Caki2 (cell line): ENCODE measurements around the gene PINLYP. TPM values are rescaled to one million over a fixed set of nuclear protein-coding genes. Genes with fewer than 3 reads are reported as not detected.
A peak's percentile ranks its signal among the peaks of the same experiment; 100 is the strongest.
"Not testable (repeated sequence)": the region's sequence is repeated elsewhere in the genome, so short reads cannot be mapped to it uniquely, and the experiment has no call there.

Source experiments
- DNase-seq: peaks from one replicate; pipeline ENCODE4 v3.0.0-alpha.2; 2015; ENCODE audit warnings: low read depth
- in situ Hi-C: cut with HindIII; loops from 2 replicates; pipeline ENCODE4 v1.10.0; 2016; ENCODE audit warnings: low sequenced_read_pairs, low pct_unique_long_range_greater_than_20kb, mixed read lengths
- total RNA-seq: library from RNA; depleted of rRNA; stranded (reverse); fragments of >200 nt; shearing (Covaris generic); gene quantifications from 2 replicates; pipeline ENCODE4 v1.2.3, GENCODE V29; 2014; ENCODE audit warnings: low replicate concordance

PINLYP gene
- total RNA-seq, 1 experiment from 2014 or later = 1.7 TPM

DNA sequence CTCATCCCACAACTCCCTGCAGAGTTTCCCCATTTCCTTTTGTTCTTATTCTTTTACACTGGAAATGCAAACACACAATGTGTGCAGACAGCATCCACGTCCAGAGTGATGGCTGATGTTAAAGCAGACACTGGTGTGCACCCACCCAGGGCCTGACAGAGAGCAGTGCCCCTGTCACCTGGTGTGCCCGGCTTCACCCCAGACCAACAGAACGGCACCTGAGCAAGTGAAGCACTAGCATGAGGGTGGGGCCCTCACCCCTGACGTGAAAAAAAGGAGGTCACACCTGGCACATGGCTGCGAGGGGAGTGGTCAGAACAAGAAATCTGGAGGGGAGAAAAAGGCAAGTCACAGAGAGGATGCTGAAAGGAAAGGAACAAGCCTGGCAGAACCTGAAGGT, 30.3 kb upstream of the PINLYP start:
- in situ Hi-C loops = loop anchor here (25.0 kb wide), 1 partner anchor 108 kb away; no protein-coding TSS in a partner anchor
- DNase-seq = no peak

DNA sequence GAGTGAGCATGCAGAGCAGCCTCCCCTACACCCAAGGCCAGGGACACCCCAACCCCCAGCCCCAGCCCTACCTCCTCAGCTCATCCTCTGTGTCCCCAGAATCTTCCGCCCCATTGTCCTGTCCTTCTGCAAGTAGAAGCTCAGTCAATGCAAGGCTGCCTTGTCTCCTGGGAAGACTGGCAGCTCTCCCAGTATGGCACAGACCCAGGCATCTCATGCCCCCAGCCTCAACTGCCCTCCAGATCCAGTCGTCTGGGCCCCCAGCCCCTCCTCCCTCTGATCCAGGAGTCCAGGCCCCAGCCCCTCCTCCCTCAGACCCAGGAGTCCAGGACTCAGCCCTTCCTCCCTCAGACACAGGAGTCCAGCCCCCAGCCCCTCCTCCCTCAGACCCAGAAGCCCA, 29.6 kb upstream of the PINLYP start:
- no peak for DNase-seq
- in situ Hi-C loops = loop anchor here (25.0 kb wide), 1 partner anchor 109 kb away; no protein-coding TSS in a partner anchor

DNA sequence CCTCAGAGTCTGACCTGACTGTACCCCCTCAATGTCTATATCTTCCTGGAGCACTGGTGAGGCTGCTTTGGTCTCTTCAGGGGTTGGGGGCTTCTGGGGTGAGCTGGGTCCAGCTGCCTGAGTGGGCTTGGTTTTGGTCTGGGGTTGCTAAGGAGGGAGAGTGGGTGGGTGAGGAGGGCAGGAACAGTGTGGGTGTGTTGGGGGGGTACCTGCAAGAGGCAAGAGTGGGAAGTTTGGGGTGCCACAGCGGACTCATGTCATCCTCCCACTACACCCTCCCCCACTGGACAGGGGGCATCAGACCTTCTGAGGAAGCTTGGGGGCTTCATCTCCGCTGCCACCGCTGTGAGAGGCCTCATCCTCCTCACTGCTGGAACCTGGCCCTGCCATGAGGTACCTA, 29.0 kb upstream of the PINLYP start:
- in situ Hi-C loops = loop anchor here (25.0 kb wide), 1 partner anchor 109 kb away; no protein-coding TSS in a partner anchor
- DNase-seq = no peak

DNA sequence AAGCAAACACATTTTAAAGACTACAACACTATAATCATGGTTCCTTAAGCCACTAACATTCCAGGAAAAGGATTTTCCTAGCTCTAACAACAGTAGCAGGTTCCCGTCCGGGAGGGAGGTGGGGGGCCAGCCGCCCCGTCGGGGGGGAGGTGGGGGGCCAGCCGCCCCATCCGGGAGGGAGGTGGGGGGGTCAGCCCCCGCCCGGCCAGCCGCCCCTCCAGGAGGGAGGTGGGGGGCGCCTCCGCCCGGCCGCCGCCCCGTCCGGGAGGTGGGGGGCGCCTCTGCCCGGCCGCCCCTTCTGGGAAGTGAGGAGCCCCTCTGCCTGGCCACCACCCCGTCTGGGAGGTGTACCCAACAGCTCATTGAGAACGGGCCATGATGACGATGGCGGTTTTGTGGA, 27.7 kb upstream of the PINLYP start:
- not testable (repeated sequence) for DNase-seq
- in situ Hi-C loops = loop anchor here (25.0 kb wide), 1 partner anchor 111 kb away; no protein-coding TSS in a partner anchor

DNA sequence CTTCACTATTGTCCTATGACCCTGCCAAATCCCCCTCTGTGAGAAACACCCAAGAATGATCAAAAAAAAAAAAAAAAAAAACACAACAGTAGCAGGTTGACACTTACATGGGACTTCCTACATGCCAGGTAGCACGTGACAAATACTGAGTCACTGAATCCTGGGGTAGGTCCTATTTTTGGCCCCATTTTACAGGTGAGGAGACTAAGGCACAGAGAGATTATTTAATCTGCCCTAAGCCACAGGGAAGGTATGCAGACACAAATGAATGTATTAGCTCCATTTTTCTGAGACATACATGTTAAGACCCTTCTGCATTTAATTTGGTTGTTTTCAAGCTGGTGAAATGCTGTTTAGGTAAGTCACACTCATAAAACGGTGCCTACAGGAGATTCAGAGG, 26.9 kb upstream of the PINLYP start:
- DNase-seq = no peak
- in situ Hi-C loops = loop anchor here (25.0 kb wide), 1 partner anchor 111 kb away; no protein-coding TSS in a partner anchor

DNA sequence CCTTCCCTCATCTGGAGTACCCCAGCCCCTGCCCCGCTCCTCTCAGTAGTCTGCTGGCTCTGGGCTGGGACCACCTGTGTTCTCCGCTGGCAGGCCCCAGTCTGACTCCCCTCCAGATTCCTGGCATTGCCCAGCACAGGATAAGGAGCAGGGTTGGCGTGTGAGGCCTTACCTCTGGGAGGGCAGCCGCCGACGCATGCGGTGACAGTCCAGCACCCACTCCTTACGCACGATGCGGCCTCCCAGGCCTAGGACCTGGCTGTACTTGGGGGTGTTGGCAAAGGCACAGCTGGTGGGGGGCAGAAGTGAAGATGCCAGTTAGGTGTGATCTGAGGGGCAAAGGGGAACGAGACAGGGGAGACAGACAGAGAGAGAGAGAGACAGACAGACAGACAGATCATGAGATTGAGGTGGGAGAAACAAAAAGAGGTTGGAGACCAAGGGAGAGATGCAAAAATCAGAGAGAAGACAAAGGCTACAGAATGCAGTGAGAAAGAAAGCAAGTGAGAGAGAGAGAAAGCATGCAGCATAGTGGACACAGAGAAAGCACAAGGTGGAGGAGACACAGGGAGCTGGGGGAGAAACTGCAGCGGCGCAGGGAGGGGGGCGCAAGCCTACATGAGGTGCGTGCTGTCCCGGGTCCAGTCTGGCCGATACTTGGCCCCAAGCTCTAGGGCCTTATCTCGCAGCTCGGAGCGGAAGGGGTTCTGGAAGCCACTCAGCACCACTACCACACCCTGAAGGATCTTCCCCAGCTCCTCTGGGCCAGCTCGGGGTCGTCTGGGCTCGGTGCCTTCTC, 24.0 kb upstream of the PINLYP start:
- in situ Hi-C loops = no loop called here
- DNase-seq = no peak

DNA sequence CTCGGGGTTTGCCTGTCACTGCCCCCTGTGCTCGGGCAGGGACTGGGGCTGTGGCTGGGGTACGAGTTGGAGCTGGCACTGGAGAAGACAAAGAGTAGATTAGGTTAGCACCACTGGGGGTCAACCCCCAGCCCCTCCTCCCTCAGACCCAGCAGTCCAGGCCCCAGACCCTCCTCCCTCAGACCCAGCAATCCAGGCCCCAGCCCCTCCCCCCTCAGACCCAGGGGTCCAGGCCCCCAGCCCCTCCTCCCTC, 23.5 kb upstream of the PINLYP start:
- in situ Hi-C loops = no loop called here
- DNase-seq = no peak

DNA sequence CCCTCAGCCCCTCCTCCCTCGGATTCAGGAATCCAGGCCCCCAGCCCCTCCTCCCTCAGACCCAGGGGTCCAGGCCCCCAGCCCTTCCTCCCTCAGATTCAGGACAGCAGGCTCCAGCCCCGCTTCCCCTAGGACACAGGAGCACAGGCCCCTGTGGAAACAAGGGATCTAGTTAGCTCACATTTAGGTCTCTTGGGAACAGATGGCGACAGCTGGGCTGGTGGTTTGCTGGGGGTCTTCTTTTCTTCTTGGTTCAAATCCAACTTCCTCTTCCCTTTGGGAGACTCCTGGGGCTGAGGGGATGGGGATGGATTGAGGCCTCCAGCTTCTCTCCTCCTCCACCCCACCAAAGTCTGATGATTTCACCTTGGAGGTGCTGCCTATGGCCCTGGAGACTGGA, 23.0 kb upstream of the PINLYP start:
- DNase-seq = no peak
- in situ Hi-C loops = no loop called here

DNA sequence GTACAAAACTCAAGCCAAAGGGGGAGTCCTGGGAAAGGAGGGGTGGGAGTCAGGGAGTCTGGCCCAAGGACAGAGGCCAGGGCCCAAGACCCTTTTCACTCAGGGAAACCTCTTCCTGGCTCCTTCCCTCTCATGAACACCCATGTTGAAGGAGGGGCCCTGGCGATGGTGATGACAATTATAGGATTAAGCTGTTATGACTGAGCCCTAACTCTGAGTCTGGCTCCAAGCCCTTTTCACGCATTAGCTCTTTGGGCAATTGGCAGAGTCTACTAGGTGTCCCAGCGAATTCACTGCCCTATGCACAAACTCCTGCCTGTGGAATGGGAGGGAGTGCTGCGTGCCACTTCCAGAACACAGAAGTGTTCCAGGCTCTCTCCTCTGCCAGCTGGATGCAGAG, 21.9 kb upstream of the PINLYP start:
- DNase-seq = no peak
- in situ Hi-C loops = no loop called here

DNA sequence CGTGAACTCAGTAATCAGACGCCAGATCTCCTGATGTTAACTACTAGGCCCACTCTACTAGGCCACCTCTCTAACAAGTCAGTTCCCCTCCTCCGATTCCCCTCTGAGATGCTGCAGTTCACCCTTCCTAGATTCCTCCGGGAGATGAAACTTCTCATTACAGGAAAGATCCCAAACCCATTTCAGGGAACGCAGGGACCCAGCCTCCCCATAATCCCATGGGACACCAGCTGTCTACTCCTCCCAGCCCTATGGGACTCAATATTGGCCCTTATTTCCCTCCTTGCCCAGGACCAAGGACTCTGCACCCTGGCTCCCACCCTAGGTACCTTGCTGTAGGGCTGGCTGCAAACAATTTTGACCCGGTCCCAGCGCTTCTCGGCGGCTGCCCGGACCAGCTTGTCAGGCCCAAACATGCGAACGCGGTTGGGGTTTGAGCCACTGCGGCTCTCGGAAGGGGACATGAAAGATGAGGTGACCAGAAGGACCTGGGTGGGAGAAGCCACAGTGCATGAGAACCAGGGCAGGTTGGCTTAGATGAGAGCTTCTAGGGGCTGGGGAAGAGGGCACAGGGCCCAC, 21.2 kb upstream of the PINLYP start:
- in situ Hi-C loops = no loop called here
- DNase-seq = no peak

DNA sequence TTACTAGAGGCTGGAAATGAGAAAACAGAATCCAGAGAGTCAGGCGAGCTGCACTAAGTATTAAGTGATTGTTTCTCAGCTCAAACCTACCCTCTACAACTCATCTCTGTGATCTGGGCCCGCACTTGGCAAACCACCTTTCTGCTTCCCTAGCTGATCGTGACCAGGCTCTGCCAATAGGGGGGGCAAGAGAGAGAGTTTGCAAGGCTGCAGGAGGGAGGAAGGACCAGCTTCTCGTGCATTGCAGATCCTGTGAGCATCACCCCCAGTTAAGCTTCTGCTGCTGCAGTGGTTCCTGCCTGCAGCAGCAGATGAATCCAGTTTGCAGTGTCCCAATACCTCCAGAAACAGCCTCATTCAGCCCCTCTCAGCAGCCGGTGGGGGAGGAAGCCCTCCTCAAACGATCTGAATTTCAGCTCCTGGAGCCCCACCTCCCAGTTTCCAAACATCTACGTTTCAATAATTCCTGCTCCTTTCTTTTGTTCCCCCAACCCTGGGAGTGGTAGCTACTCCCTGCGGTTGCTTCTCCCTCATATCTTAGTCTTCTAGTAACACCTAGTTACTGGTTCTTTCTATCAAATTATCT, 20.3 kb upstream of the PINLYP start:
- peak; percentile 67 for DNase-seq
- in situ Hi-C loops = no loop called here

DNA sequence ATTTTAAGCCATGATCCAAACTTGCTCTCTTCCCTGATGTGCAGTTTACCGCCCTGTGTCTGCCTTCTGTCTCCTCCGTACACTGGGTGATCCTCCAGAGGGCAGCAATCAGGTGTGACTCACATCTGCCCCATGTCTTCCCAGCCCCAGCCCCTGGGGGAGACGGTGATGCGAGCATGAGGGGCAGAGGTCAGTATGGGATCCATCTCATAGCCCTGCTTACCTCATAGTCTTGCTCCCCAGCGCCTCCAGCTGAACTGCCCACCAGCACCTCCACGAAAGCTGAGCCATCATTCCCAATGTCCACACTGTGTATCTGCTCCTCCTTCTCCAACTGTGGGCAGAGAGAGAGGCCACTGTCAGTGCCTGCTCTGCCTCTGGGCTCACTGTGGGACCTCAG, 14.9 kb upstream of the PINLYP start:
- in situ Hi-C loops = no loop called here
- DNase-seq = peak; percentile 42

DNA sequence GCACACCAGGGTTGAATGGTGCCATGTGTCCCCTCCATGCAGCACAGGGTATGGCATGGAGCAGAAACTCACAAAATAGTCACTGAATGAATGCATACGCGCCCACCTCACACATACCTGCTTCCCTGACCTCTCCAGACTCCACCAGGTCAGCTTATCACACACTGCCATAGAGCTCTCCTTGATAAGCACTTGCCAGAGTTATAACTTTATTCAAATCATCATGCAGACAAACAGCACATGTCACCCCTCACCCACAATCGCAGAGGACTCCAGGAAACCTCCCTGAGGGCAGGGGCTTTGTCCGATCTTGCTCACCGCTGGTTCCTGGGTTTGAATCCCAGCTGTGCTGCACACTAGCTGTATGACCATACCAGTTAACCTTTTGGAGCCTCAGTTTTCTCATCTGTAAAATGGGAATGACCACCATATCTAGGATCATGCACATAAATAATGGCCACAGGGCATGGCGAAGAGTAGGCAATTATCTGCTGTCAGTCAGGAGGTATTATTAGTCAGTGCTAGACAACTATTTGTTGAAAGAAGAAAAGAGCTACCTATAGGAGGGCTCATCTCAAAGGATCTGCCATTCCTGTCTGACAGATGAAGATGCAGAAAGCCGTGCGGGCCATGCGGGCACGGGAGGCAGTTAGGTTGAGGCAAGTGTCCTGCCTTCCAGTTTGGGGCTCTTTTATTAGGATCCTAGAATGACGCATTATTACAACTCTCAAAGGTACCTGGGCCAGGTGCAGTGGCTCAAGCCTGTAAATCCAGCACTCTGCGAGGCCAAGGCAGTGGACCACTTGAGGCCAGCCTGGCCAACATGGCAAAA, 14.2 kb upstream of the PINLYP start:
- no peak for DNase-seq
- in situ Hi-C loops = no loop called here

DNA sequence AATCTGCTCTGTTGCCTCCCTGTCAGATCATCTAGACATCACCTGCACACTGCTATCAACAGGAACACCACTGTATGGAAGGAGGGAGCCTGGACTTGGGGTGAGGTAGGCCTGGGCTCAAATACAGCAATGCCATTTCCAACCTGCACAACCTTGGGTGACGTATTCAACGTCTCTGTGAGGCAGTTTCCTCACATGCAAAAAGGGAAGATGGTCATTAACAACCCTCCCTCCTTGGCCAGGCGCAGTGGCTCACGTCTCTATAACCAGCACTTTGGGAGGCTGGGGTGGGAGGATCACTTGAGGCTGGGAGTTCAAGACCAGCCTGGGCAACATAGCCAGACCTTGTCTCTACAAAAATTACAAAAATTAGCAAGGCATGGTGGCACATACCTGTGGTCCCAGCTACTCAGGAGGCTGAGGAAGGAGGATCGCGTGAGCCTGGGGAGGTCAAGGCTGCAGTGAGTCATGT, 13.3 kb upstream of the PINLYP start:
- in situ Hi-C loops = no loop called here
- DNase-seq = no peak

DNA sequence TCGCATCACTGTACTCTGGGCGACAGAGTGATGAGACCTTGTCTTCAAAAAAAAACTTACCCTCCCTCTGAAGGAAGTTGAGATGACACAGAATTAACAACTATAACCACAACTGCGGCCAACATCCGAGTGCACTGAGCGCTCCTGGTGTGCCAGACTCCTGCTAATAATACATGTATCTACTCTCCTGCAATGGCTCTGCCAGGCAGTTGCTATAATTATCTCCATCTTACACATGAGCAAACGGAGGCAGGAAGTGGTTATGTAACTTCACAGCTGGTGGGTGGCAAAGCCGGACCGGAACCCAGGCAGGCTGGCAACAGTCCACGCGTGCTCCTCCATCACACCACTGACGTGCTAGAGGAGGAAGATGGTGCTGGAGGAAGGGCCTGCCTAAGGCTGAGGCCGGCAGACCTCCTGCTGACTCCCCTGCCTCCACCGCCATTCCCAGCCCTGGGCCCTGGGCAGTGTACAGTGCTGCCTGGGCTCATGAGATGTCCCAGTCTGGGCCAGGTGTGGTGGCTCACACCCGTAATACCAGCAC, 12.8 kb upstream of the PINLYP start:
- in situ Hi-C loops = no loop called here
- DNase-seq = peak; percentile 70

DNA sequence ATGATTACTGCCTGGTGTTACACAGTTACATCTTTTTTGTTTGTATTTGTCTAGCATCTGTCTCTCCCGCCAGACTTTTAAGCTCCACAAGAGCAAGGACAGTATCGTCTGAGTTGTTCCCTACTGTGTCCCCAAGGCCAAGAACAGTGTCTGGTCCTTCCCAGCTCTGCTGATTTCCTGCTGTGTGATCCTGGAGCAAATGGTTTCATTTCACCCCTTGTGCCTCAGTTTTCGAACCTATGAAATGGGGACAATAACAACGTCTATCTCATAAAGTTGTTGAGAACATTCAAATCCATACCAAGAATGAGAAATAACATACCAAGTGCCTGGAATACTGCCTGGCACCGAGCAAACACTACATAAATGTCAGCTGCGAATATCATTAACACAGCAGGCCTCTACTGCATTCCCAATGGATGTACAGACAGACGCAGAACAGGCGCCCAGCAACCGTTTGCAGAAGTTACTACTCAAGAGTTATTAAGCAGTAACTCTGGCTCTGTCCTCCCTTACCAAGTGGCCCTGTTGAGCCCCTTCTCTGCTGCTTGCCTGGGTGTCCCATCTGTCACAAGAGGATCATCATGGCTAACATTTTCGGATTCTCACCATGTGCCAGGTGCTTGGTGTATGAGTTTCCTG, 11.7 kb upstream of the PINLYP start:
- in situ Hi-C loops = no loop called here
- no peak for DNase-seq

DNA sequence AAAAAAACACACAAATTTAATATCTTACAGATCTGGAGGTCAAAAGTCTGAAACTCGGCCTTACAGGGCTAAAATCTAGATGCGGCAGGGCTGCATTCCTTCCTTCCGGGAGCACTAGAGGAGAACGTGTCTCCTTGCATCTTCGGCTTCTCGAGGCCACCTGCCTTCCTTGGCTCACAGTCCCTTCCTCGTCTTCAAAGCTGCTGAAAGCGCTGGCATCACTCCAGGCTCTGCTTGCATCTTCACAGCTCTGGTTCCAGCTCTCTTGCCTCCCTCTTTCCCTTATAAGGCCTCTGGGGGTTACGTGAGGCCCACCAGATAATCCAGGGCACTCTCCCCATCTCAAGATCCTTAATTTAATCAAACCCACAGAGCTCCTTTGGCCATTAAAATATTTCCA, 10.8 kb upstream of the PINLYP start:
- no peak for DNase-seq
- in situ Hi-C loops = no loop called here

DNA sequence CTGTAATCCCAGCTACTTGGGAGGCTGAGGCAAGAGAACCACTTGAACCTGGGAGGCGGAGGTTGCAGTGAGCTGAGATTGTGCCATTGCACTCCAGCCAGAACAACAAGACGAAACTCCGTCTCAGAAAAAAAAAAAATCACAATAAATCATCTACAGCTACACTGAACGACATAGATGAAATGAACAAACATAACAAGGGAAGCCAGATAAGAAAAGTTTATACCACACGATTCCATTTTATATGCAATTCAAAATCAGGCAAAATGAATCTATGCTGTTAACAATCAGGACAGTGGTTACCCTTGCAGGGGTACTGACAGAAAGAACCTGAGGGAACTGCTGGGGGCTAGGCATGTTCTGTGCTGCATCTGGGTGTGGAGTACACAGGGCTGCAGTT, 5.9 kb upstream of the PINLYP start:
- in situ Hi-C loops = no loop called here
- no peak for DNase-seq
